GM20000 (cell line): ENCODE data around the gene AGL.
A peak's percentile ranks its signal among the peaks of the same experiment; 100 is the strongest.
"Not testable (repeated sequence)": the region's sequence is repeated elsewhere in the genome, so short reads cannot be mapped to it uniquely, and the experiment has no call there.

Experiments
- DNase-seq: peaks from one replicate; pipeline ENCODE4 v3.0.0; 2012; ENCODE audit warnings: low spot score
- CTCF ChIP-seq: IDR thresholded peaks from 2 replicates; pipeline ENCODE4 v1.5.1; 2012; ENCODE audit warnings: mild to moderate bottlenecking, control low read depth; ENCODE audit errors: extremely low read depth, missing control alignments

Gene AGL

GRCh38 chr1:99816656-99817055 lies 33.5 kb upstream of the AGL start:
- DNase-seq: no peak
- TF ChIP-seq CTCF: no peak

- DNase-seq: no peak
- TF ChIP-seq CTCF: no peak
These were observed 32.0 kb upstream of the AGL start for GRCh38 chr1:99818063-99818699.

GRCh38 chr1:99820546-99820945 lies 29.6 kb upstream of the AGL start:
- peak; percentile 53 for DNase-seq
- TF ChIP-seq CTCF: no peak

GRCh38 chr1:99825098-99825497 lies 25.1 kb upstream of the AGL start:
- TF ChIP-seq CTCF: no peak
- DNase-seq: no peak

GRCh38 chr1:99825702-99826101 lies 24.5 kb upstream of the AGL start:
- no peak for DNase-seq
- TF ChIP-seq CTCF: no peak

- no peak for TF ChIP-seq CTCF
- no peak for DNase-seq
These were observed 22.2 kb upstream of the AGL start for GRCh38 chr1:99827970-99828369.

GRCh38 chr1:99829269-99829668 lies 20.9 kb upstream of the AGL start:
- DNase-seq: no peak
- TF ChIP-seq CTCF: no peak

GRCh38 chr1:99833911-99834310 lies 16.2 kb upstream of the AGL start:
- DNase-seq: not testable (repeated sequence)

- DNase-seq: not testable (repeated sequence)
These were observed 13.7 kb upstream of the AGL start for GRCh38 chr1:99836171-99837103.

GRCh38 chr1:99840353-99840752 lies 9.8 kb upstream of the AGL start:
- DNase-seq: not testable (repeated sequence)
